SK-N-MC (cell line): Measurements from ENCODE around the gene PSD4.

Experiments
- DNase-seq: peaks from one replicate; pipeline ENCODE4 v3.0.0-alpha.2; 2011; ENCODE audit warnings: low read depth, low spot score
- H3K27ac ChIP-seq: fragments of 200-600 bp; sonication (generic); 2 replicates; pipeline ENCODE4 v1.5.1; 2016; ENCODE audit warnings: mixed run types
- H3K36me3 ChIP-seq: fragments of 200-600 bp; sonication (generic); 2 replicates; pipeline ENCODE4 v1.6.1; 2017; ENCODE audit warnings: antibody characterized with exemption, low read length, mixed read lengths; ENCODE audit not compliant: insufficient read depth
- H3K4me3 ChIP-seq: fragments of 200-600 bp; sonication (generic); 2 replicates; pipeline ENCODE4 v1.5.1; 2016
- H3K9ac ChIP-seq: fragments of 200-600 bp; sonication (generic); 2 replicates; pipeline ENCODE4 v1.8.0; 2017; ENCODE audit warnings: mixed run types, mixed read lengths; ENCODE audit not compliant: insufficient read length
- H3K9me3 ChIP-seq: fragments of 200-600 bp; sonication (generic); 2 replicates; pipeline ENCODE4 v1.6.1; 2017; ENCODE audit warnings: low read depth, mild to moderate bottlenecking, antibody characterized with exemption, low read length, moderate library complexity, mixed read lengths
- EZH2 ChIP-seq: fragments of 200-600 bp; sonication (generic); IDR thresholded peaks from one replicate; pipeline ENCODE4 v1.6.1; 2017; ENCODE audit warnings: antibody characterized with exemption
- FOXP2 ChIP-seq: optimal IDR thresholded peaks from 2 replicates; pipeline ENCODE3; 2011; ENCODE audit warnings: mild to moderate bottlenecking, moderate library complexity; ENCODE audit not compliant: insufficient read depth; ENCODE audit errors: extremely low read length, control extremely low read depth
- POLR2AphosphoS5 ChIP-seq: IDR thresholded peaks from 2 replicates; pipeline ENCODE4 v1.6.1; 2012; ENCODE audit warnings: mild to moderate bottlenecking, low read depth, low read length, borderline replicate concordance

PSD4 gene

DNA sequence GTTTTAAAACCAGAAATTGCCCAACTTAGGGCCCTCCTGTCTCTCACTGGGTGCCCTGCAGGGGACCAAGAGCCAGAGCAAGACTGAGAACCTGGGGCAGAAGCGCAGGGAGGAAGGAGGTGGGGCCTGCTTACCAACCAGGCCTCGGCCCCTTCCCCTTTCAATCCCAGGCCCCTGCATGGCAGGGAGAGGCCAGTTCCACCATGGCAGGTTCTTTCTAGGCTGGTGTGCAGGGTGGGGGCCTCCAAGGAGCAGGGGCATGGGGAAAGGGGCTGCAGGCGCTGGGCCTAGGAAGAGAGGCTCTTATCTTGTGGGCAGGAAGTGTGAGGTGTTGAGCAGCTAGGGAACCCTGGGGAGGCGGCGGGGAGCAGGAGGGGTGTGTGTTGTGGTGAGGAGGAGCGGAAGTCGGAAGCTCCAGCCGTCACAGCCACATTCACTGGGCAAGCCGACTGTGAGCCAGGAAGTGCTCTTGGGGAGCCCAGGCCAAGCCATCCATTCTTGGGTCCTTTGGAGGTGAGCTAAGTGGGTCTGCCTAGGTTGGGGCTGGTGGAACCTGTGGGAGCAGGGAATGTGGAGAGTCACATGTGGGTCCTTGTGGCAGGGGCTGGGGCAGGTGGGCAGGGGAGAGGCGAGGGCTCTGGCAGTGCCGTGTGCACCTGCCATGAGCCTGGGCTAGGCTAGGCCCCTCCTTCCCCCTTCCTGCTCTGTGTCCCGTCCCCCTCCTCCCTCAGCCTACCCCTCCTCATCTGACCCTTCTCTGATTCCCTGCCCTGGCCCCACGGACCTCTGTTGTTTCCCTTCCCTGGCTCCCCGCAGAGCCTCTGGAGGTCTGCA lies at the start of gene PSD4:
TSS of gene PSD4 (plus strand) at position 430 of the 834 bp plus-strand sequence. CDS start 8,486 bp downstream, outside the sequence.
- TF ChIP-seq POLR2AphosphoS5 (no peak), FOXP2 (no peak), EZH2 (no peak)
- H3K9me3 ChIP-seq = no peaks in the 10 kb centered on the region
- H3K9ac ChIP-seq = no peak within 1 kb of the TSS
- no peak within 1 kb of the TSS for H3K27ac ChIP-seq
- DNase-seq = no peak
- H3K36me3 ChIP-seq = no peaks in the 10 kb centered on the region
- H3K4me3 ChIP-seq = no peak within 1 kb of the TSS

DNA sequence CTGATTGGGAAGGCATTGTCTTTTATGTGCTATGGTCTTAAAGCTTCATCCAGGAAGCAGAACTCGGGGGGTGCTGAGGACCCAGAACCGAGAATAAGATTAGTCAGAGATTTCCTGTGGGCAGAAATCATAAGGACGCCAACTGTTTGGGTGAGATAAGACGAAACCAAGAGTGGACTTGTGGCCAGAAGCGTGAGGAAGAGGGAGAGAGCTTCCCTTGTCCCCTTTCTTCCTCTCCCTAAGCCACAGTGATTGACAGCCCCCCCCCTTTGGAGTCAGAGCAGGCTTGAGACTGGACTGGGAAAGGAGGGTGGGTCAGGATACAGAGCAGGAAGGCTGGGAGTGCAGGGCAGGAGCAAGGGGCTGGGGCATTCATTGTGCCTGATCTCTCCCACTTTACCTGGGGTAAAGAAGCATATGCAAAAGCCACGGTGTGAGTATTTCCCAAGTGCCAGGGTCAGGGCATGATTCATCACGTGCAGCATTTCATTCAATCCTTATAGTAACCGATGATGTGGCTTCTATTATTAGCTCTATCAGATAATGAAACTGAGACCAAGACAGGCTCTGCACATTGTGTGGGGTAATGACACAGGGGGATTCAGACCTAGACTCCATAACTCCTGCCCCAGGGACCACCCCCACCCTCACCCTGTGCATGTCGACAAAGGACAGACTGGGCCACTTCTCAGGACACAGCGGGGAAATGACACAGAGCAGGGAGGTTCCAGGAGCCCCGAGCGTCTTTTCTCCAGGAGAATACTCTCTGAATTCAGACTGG lies 49.4 kb upstream of the PSD4 start:
- H3K36me3 ChIP-seq = no peaks in the 10 kb centered on the region
- H3K4me3 ChIP-seq = no peak overlapping the region
- no peaks in the 10 kb centered on the region for H3K9me3 ChIP-seq
- TF ChIP-seq EZH2 (no peak), POLR2AphosphoS5 (no peak), FOXP2 (no peak)
- H3K27ac ChIP-seq = no peak overlapping the region
- H3K9ac ChIP-seq = no peak overlapping the region
- DNase-seq = no peak

DNA sequence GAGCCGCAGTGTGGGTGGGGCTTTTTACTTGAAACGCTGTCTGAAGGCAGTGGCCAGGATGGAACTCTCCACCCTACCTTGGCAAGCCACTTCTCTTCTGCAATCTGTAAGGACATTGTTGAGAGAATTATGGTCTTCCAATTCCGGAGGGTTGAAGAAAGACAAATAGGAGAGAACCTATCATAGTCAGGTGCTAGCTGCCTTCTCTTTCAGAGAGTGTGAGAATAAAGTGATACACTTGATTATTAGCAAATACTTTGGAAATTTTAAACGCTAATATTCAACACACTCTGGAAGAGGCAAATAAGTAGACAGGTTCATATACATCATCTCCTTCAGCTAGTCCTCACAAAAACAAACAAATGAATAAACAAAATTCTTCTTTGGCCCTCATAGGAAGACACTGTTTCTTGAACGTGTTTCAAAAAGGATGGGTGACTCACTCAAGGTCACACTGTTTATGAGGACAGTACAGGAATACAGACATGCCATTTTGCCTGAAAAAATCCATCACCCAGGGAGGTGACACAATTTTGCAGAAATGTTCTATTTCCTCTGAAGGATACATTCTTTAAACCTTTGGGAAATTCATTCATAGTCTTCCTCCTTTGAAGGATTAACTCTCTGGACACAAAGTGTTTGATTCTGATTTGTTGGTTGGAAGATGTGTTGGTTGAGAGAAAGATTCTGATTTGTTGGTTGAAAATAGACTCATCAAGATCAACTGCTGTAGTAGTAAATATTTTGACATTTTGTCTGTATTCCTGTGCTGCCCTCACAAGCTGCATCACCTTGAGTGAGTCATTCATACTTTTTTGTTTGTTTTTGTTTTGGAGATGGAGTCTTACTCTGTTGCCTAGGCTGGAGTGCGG lies 48.6 kb upstream of the PSD4 start:
- TF ChIP-seq POLR2AphosphoS5 = no peak
- TF ChIP-seq EZH2 = no peak
- no peak for TF ChIP-seq FOXP2
- H3K9me3 ChIP-seq = no peaks in the 10 kb centered on the region
- H3K9ac ChIP-seq = no peak overlapping the region
- H3K36me3 ChIP-seq = no peaks in the 10 kb centered on the region
- no peak for DNase-seq
- H3K27ac ChIP-seq = no peak overlapping the region
- H3K4me3 ChIP-seq = no peak overlapping the region

- no peak within 1 kb of the TSS for H3K4me3 ChIP-seq
- TF ChIP-seq FOXP2 (no peak), EZH2 (no peak), POLR2AphosphoS5 (no peak)
- no peak within 1 kb of the TSS for H3K27ac ChIP-seq
- H3K9ac ChIP-seq = no peak within 1 kb of the TSS
- no peaks in the 10 kb centered on the region for H3K36me3 ChIP-seq
- no peak for DNase-seq
- H3K9me3 ChIP-seq = no peaks in the 10 kb centered on the region
Measured at GRCh38 chr2:113126845-113127645, 46.7 kb upstream of the PSD4 start, which contains the start of gene IL1RN. Gene IL1RN (plus strand): TSS chr2:113127598. CDS start chr2:113127625, 27 bp downstream.

DNA sequence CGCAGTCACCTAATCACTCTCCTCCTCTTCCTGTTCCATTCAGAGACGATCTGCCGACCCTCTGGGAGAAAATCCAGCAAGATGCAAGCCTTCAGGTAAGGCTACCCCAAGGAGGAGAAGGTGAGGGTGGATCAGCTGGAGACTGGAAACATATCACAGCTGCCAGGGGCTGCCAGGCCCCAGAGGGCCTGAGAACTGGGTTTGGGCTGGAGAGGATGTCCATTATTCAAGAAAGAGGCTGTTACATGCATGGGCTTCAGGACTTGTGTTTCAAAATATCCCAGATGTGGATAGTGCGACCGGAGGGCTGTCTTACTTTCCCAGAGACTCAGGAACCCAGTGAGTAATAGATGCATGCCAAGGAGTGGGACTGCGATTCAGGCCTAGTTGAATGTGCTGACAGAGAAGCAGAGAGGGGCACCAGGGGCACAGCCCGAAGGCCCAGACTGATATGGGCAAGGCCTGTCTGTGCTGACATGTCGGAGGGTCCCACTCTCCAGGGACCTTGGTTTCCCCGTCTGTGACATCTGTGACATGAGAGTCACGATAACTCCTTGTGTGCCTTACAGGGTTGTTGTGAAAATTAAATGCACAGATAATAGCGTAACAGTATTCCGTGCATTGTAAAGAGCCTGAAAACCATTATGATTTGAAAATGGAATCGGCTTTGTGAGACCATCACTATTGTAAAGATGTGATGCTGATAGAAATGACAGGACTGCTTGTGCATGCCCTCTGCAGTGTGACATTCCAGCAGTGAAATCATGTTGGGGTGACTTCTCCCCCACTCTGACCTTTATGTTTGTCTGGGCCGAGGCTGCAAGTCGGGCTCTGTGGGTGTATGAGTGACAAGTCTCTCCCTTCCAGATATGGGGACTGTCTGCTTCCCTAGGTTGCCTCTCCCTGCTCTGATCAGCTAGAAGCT lies 45.9 kb upstream of the PSD4 start:
- Histone ChIP-seq H3K9ac (no peak overlapping the region), H3K9me3 (no peaks in the 10 kb centered on the region), H3K27ac (no peak overlapping the region), H3K36me3 (no peaks in the 10 kb centered on the region), H3K4me3 (no peak overlapping the region)
- no peak for DNase-seq
- TF ChIP-seq POLR2AphosphoS5 = no peak
- no peak for TF ChIP-seq EZH2
- no peak for TF ChIP-seq FOXP2

DNA sequence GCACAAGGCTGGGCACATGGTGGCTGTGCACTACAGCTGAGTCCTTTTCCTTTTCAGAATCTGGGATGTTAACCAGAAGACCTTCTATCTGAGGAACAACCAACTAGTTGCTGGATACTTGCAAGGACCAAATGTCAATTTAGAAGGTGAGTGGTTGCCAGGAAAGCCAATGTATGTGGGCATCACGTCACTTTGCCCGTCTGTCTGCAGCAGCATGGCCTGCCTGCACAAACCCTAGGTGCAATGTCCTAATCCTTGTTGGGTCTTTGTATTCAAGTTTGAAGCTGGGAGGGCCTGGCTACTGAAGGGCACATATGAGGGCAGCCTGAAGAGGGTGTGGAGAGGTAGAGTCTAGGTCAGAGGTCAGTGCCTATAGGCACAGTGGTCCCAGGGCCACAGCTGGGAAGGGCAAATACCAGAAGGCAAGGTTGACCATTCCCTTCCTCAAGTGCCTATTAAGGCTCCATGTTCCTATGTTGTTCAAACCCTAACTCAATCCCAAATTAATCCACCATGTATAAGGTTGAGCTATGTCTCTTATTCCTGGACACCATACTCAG lies 44.2 kb upstream of the PSD4 start:
- TF ChIP-seq POLR2AphosphoS5 (no peak), FOXP2 (no peak), EZH2 (no peak)
- no peak overlapping the region for H3K27ac ChIP-seq
- no peak overlapping the region for H3K9ac ChIP-seq
- DNase-seq = no peak
- H3K4me3 ChIP-seq = no peak overlapping the region
- no peaks in the 10 kb centered on the region for H3K36me3 ChIP-seq
- no peaks in the 10 kb centered on the region for H3K9me3 ChIP-seq
